Effector CD8-positive, alpha-beta T cell (primary cell): ENCODE data around the gene PLEKHA8.
"Not testable (repeated sequence)": the region's sequence is repeated elsewhere in the genome, so short reads cannot be mapped to it uniquely, and the experiment has no call there.

Experiments
- DNase-seq: peaks from one replicate; lab custom pipeline; 2025; lab: John Stamatoyannopoulos, UW

The PLEKHA8 gene

GRCh38 chr7:30065746-30066145 is 37.5 kb downstream of the PLEKHA8 start:
- DNase-seq: no peak

GRCh38 chr7:30066687-30067086 is 38.5 kb downstream of the PLEKHA8 start:
- DNase-seq: no peak

- no peak for DNase-seq
Observed at GRCh38 chr7:30068117-30068516, 39.9 kb downstream of the PLEKHA8 start.

GRCh38 chr7:30069096-30069867 is 41.1 kb downstream of the PLEKHA8 start:
- no peak for DNase-seq

GRCh38 chr7:30070052-30070451 is 41.8 kb downstream of the PLEKHA8 start:
- no peak for DNase-seq

GRCh38 chr7:30072735-30073134 is 44.5 kb downstream of the PLEKHA8 start:
- DNase-seq: no peak

GRCh38 chr7:30074422-30075030 is 46.3 kb downstream of the PLEKHA8 start:
- DNase-seq: no peak

GRCh38 chr7:30076411-30076810 is 48.2 kb downstream of the PLEKHA8 start:
- no peak for DNase-seq

GRCh38 chr7:30078280-30078679 is 50.1 kb downstream of the PLEKHA8 start:
- DNase-seq: no peak

GRCh38 chr7:30079880-30080279 is 51.7 kb downstream of the PLEKHA8 start:
- DNase-seq: no peak

- DNase-seq: no peak
Observed at GRCh38 chr7:30080818-30081217, 52.6 kb downstream of the PLEKHA8 start.

- DNase-seq: no peak
Observed at GRCh38 chr7:30082686-30083085, 54.5 kb downstream of the PLEKHA8 start.

GRCh38 chr7:30083334-30083733 is 55.1 kb downstream of the PLEKHA8 start:
- no peak for DNase-seq

GRCh38 chr7:30084212-30084611 is 56.0 kb downstream of the PLEKHA8 start:
- DNase-seq: no peak

GRCh38 chr7:30086529-30086928 is 58.3 kb downstream of the PLEKHA8 start:
- no peak for DNase-seq

- DNase-seq: no peak
Observed at GRCh38 chr7:30087371-30087770, 59.2 kb downstream of the PLEKHA8 start.

- DNase-seq: no peak
Observed at GRCh38 chr7:30088362-30088761, 60.1 kb downstream of the PLEKHA8 start.

- no peak for DNase-seq
Observed at GRCh38 chr7:30090111-30090510, 61.9 kb downstream of the PLEKHA8 start.

GRCh38 chr7:30091491-30091912 is 63.3 kb downstream of the PLEKHA8 start:
- no peak for DNase-seq

GRCh38 chr7:30091987-30092386 is 63.8 kb downstream of the PLEKHA8 start:
- no peak for DNase-seq

GRCh38 chr7:30093420-30093952 is 65.3 kb downstream of the PLEKHA8 start:
- no peak for DNase-seq

GRCh38 chr7:30098599-30098998 is 70.4 kb downstream of the PLEKHA8 start:
- DNase-seq: not testable (repeated sequence)

- no peak for DNase-seq
Observed at GRCh38 chr7:30102281-30102680, 74.1 kb downstream of the PLEKHA8 start.
